Measurements from ENCODE around the gene ANXA5.

- TF ChIP-seq CTCF (IDR thresholded peaks at IDR 0.05) (no peak), POLR2A (IDR thresholded peaks at IDR 0.05) (no peak)
These were observed 10.6 kb upstream of the ANXA5 start for GRCh38 chr4:121707344-121707743.
